A673 (cell line): ENCODE data around the gene HAVCR2.

ENCODE experiments used
- CTCF ChIP-seq: fragments of 300-800, 200-600 bp; sonication (generic); conservative IDR thresholded peaks from 2 replicates; pipeline ENCODE4 v1.5.1; 2017; ENCODE audit warnings: low read depth, mild to moderate bottlenecking, antibody characterized with exemption, low read length, moderate library complexity, mixed read lengths
- EZH2 ChIP-seq: fragments of 200-600 bp; sonication (generic); IDR thresholded peaks from 2 replicates; pipeline ENCODE4 v1.6.1; 2017; ENCODE audit warnings: borderline replicate concordance, low read depth, mild to moderate bottlenecking, mixed read lengths, antibody characterized with exemption, low read length; ENCODE audit not compliant: poor library complexity, severe bottlenecking

DNA sequence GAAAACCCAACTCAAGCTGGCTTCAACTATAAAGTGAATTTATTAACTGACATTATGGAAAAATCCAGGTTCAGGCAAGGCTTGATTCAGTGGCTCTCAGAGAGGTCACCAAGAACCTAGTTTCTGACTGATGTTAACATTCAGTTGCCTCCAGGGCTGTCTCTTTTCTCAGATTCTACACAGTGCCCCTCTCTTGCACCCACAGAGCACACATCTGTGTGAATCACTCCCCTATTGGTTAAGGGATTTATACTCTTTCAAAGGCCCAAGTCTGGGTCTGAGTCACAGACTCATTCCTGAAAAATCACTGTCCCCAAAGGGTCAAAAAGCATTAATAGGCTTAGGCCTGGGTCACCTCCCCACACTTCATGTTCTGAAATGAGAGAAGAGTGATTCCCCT lies 6.2 kb upstream of the HAVCR2 start:
- TF ChIP-seq CTCF (no peak), EZH2 (no peak)
